DMS53 (cell line): ENCODE data around the gene ADGRG2.
A peak's percentile ranks its signal among the peaks of the same experiment; 100 is the strongest.

Experiments used
- DNase-seq: peaks from one replicate; lab custom pipeline; 2025; lab: John Stamatoyannopoulos, UW

ADGRG2 gene

DNA sequence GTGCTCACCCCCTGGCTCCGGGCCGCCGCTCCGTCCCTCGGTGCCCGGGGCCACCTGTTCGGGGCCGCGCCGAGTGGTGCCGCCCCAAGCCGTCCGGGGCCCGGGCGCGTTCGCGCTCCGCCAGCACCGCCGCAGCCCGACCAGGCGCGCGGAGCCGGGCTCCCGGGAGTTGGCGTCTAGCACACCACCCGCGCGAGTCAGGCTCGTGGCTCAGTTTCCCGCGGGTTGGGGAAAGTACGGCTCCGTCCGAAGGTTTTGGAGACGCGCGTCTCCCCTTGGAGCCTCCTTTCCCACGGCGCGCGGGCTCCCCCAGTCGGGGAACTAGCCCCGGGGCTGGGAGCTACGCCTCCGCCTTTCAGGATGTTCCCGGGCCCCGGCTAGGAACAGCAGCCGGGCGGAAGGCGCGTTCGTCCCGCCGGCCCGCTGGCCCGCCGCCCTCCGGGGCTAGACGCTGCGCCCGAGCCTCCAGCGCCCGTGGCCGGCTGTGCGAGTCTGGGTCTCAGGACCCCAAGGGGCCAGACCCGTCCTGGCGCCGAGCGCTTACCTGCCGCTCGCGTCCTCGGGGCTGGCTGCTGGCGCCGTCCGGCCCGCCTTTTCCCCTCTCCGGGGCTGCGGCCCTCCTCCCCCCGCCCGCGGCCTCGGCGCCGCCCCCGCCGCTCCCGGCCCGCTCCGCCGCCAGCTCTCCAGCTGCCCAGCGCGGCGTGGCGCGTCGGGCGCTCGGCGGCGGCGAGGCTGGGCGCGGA, at the start of gene ADGRG2:
TSS of gene ADGRG2 (minus strand) at position 571 of the 743 bp plus-strand sequence. CDS start 53,634 bp downstream, outside the sequence.
- peak; percentile 73 for DNase-seq

GRCh38 chrX:19168609-19169008, 46.3 kb upstream of the ADGRG2 start:
- no peak for DNase-seq

- no peak for DNase-seq
Observed at GRCh38 chrX:19162851-19163250, 40.6 kb upstream of the ADGRG2 start.

- peak; percentile 2 for DNase-seq
Observed at GRCh38 chrX:19156186-19156585, 33.9 kb upstream of the ADGRG2 start.

GRCh38 chrX:19152762-19153161, 30.5 kb upstream of the ADGRG2 start:
- no peak for DNase-seq

GRCh38 chrX:19137067-19137466, 14.8 kb upstream of the ADGRG2 start:
- no peak for DNase-seq

DNA sequence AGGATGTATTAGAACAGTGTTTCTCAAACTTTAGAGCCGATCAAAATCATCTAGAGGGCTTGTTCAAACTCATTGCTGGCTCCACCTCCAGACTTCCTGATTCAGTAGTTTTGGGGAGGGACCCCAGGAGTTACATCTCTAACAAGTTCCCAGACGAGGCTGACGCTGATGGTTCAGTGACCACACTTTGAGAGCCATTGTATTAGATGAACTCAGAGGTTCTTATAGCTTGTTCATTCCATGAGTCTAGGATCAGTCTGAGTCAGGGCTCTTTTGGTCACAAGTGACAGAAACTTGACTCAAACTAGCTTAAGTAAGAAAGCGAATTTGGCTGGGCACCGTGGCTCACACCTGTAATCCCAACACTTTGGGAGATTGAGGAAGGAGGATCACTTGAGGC, 11.5 kb upstream of the ADGRG2 start:
- no peak for DNase-seq

GRCh38 chrX:19133231-19133630, 11.0 kb upstream of the ADGRG2 start:
- DNase-seq = no peak

GRCh38 chrX:19130628-19131027, 8.4 kb upstream of the ADGRG2 start:
- DNase-seq = peak; percentile 4

DNA sequence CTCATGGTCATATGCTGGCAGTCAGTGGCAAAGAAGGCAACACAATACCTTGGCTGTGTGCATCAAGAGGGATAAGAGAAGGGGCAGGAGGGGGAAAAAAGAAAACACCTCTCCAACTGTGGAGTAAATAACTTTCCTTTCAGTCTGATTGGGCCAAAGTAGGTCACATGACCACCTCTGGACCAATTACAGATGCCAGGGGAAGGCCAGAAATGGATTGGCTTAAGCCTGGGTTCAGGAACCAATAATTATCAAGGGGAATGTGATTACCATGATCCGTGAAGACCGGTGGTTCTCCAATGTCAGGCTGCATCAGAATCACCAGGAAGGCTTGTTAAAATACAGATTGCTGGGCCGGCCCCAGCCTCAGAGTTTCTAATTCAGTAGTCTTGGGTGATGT, 7.4 kb upstream of the ADGRG2 start:
- DNase-seq = no peak

DNA sequence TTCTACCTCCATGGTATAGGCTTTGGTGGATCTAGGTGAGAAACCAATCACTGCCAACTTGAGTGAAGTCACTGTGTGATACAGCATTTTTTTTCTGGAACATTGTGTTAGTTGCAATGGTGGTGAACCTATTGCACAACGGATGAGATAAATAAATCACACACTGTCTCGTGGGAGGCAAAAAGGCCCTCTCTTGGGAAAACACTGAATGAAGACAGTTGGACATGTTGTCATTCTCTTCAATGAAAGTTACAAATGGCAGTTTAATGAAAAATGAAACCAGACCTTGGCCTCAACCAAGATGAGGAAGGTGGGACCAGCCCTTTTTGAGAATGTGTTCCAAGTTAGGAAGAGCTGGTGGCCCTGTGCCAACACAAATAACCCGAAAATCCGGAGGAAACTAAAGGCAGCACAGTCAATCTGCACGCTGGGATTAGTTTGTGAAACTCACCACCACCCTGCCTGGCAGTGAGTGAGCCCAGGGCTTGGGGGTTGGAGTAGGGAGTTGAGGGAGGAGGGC, 5.4 kb upstream of the ADGRG2 start:
- no peak for DNase-seq

- peak; percentile 18 for DNase-seq
Observed at GRCh38 chrX:19122641-19123009, 357 bp upstream of the ADGRG2 start.

GRCh38 chrX:19121466-19121865, 802 bp downstream of the ADGRG2 start:
- DNase-seq = no peak

DNA sequence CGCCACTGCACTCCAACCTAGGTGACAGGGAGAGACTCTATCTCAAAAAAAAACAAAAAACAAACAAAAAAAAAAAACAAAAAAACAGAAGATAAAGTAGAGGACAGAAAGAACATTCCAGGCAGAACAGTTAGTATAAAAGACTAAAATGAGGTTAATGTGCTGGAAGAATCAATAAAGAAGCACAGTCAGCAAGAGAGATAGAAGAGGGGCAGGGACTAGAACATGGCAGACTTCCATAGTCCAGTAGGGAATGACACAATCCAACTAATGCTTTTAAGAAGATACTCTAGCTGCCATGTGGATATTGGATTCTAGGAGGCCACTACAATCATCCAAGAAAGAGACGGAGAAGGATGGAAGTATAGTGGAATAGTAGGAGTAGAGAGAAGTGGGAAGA, 11.6 kb downstream of the ADGRG2 start:
- DNase-seq = no peak

DNA sequence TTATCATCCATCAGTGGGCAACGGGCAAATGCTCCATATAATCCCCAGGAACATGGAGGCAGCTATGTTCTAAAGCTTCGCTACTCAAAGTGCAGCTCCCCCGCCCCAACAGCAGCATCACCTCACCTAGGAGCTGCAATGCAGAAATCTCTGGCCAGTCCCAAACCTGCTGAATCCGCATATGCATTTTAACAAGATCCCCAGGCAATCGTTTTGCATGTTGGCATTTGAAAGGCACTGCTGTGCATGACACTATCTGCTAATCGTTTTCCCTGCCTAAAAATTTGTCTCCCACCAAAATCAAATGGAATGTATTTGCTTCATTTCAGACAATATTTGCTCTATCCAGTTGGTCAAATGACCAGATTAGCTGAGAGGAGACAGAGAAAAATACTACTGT, 15.2 kb downstream of the ADGRG2 start:
- no peak for DNase-seq

DNA sequence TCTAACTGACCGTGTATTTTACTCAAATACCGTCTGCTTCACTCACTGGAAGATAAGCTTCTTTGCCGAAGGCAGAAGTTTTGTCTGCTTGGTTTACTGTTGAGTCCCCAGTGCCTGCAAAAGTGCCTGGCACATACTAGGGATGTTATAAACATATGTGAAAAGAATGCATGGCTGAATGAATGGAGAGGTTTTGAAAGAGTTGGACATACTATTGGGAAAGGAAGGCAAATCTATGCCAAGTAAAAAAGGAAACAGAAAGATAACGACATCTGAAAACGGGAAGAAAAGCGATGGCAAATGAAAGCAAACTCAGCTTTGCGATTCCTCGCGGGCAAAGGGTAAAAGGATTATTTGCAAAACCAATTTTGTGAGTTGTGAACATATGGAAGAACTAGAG, 21.7 kb downstream of the ADGRG2 start:
- no peak for DNase-seq

GRCh38 chrX:19097553-19098283, 24.6 kb downstream of the ADGRG2 start:
- DNase-seq = peak; percentile 21

DNA sequence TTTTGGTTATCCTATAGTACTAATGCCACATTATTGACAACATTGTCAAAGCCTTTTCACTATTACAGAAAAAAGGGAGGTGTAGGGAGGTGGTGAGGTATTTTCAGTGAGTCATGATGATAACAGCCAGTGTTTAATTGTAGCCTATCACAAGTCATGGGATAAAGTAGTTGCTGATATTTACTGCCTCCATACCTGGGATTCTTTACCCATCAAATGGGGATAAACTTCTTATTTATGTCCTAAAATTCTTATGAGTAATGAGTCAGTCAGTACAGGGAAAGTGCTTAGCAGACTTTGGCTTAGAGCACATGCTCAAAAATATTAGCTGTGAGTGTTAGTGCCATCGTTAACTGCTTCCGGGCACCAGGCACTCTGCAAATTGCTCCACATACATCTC, 25.7 kb downstream of the ADGRG2 start:
- no peak for DNase-seq

DNA sequence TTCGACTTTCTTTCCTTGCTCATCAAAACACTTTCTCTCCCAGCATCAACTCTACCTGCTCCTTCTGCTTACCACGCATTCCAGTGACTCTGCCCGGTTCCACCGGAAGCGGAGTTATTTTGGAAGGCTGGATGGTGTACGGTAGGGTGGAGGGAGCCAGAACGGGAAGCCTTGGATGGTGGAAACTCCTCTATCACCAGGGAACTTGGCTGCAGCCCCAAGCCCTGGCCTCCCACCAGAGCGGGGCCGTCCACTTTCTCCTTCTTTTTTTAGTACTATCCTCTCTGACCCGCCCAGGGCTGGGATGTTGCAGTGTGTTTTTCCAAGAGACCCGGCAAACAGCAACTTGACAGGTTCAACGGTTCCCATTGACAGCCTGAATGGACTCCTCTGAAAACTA, 27.6 kb downstream of the ADGRG2 start:
- DNase-seq = no peak

- DNase-seq = no peak
Observed at GRCh38 chrX:19091596-19091995, 30.7 kb downstream of the ADGRG2 start.

- no peak for DNase-seq
Observed at GRCh38 chrX:19089555-19090040, 32.7 kb downstream of the ADGRG2 start.

GRCh38 chrX:19086102-19086772, 36.0 kb downstream of the ADGRG2 start:
- DNase-seq = no peak

- no peak for DNase-seq
Observed at GRCh38 chrX:19085666-19086065, 36.6 kb downstream of the ADGRG2 start.
